ENCODE measurements around the gene APLF.
"Not testable (repeated sequence)": the region's sequence is repeated elsewhere in the genome, so short reads cannot be mapped to it uniquely, and the experiment has no call there.

APLF gene

DNA sequence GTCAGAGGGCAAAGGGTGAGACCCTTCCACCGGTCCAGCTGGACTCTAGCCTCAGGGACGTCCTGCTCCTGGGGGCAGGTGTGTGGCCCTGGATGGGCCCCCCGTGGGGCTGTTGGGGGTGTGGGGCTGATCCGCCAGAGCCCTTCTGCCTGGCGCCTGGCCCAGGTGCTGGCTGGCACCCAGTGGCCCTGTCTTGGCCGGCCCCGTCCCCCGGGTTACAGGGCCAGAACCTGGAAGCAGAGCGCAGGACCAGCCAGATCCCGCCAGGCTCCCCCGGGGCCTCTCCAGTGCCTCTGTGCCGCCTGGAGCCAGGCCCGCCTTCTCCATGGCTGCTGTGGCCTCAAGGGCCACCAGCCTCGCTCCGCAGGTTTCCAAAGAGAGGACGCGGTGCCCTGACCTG, 62.3 kb downstream of the APLF start:
- not testable (repeated sequence) for DNase-seq (ENCODE audit: low spot score)

GRCh38 chr2:68536000-68536399, 68.6 kb downstream of the APLF start:
- no peak for DNase-seq (ENCODE audit: low spot score)

- DNase-seq (ENCODE audit: low spot score) = no peak
Observed at GRCh38 chr2:68537011-68537410, 69.6 kb downstream of the APLF start.

DNA sequence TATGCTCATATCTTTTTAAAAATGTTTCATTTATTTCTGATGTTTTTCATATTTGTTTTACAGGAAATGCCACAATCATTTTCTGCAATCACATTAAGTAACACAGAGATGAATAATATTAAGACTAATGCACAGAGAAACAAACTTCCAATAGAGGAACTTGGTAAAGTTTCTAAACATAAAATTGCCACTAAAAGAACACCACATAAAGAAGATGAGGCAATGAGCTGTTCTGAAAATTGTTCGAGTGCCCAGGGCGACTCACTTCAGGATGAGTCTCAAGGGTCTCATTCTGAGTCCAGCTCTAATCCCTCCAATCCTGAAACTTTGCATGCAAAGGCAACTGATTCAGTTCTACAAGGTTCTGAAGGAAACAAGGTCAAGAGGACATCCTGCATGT, 70.4 kb downstream of the APLF start:
- DNase-seq (ENCODE audit: low spot score) = no peak

GRCh38 chr2:68544811-68545210, 77.4 kb downstream of the APLF start:
- no peak for DNase-seq (ENCODE audit: low spot score)

DNA sequence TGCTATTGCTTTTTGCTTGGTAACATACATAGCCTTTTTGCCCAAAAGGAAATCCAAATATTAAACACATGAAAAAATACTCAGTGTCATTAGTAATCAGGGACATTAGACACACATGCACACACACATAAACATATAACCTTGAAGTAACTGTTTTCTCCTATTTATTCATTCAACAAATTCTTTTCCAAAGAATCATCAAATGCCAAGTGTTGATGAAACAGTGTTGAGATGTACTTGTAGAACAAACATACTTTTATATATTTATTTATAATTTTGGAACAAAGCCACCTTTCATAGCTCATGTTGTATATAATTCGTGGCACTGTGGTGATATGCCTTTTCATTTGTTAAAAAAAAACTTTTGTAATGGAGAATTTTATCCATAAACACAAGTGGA, 81.0 kb downstream of the APLF start:
- no peak for DNase-seq (ENCODE audit: low spot score)

GRCh38 chr2:68553098-68553497, 85.7 kb downstream of the APLF start:
- no peak for DNase-seq (ENCODE audit: low spot score)

- not testable (repeated sequence) for DNase-seq (ENCODE audit: low spot score)
Observed at GRCh38 chr2:68555425-68556206, 88.2 kb downstream of the APLF start.

DNA sequence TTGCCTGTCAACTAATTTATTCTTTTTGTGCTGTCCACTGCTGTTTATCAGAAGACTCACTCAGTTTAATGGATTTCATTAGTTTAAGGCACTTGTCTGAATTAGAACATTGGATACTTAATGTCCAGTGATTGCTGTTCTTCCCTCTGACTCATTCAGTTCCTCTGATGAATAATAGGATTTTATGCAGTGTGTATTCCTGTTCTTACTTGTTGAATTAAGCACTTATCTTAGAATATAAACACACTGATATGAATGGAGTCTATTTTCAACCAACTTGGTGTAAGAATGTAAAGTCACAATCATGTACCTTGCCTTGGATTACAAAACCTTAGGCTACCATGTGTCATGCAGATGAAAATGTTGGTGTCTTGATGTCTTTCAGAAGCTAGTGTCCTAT, 89.0 kb downstream of the APLF start:
- DNase-seq (ENCODE audit: low spot score) = no peak

GRCh38 chr2:68558576-68558975, 91.2 kb downstream of the APLF start:
- no peak for DNase-seq (ENCODE audit: low spot score)

DNA sequence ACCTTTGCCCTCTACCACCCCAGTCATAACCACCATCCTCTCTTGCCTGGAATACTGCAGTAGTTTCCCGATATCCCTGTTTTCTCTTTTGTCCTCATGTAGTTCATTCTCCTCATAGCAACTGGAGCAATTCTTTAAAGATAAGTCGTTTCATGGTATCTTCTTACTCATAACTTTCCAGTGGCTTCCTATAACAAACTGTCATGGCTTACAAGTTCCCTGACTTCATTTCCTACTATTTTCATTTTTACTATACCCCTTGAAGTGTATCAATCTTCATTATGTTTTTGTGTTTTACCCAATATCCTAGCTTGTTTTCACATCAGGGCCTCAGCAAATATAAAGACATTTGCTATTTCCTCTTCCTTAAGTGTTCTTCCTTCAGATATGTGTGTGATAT, 92.3 kb downstream of the APLF start:
- DNase-seq (ENCODE audit: low spot score) = no peak

- DNase-seq (ENCODE audit: low spot score) = no peak
Observed at GRCh38 chr2:68560545-68560944, 93.2 kb downstream of the APLF start.

DNA sequence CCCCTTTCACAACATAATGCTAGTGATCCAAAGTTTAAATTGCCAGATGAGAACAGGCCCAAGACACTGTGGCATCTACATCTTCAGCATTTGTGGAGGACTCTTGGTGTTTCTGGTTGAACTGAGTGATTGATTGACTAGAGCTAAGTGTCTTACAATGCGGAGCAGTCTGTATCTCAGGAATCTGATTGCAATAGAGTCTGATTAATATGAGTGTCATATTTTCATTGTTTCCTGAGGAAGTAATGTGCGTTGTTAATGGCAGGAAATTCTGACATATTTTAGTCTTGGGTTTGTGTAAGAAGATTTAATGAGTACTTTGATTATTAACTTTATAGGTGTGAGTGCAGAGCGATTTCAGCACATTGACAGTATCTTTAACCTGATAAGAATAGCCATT, 94.0 kb downstream of the APLF start:
- no peak for DNase-seq (ENCODE audit: low spot score)

DNA sequence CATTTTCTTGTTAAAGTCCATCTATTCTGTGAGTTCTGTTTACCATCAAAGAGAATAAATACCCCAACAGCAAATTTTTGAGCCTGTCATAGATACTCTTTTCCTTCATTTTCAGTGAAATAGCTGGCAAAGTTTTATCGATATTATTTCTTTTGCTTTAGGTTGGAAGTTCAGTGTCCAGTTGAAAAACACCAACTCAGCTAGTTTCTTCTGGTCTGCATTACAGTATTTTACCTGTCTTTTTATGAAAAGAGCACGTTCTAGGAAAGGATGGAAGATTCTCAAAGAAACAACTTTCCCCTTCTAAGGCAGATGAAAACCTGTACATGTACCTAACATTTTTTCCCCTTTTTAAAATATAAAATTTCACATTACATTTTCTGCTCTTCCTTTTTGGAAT, 95.5 kb downstream of the APLF start:
- no peak for DNase-seq (ENCODE audit: low spot score)

- DNase-seq (ENCODE audit: low spot score) = no peak
Observed at GRCh38 chr2:68564426-68564825, 97.0 kb downstream of the APLF start.

GRCh38 chr2:68565273-68565672, 97.9 kb downstream of the APLF start:
- no peak for DNase-seq (ENCODE audit: low spot score)

GRCh38 chr2:68565858-68566257, 98.5 kb downstream of the APLF start:
- no peak for DNase-seq (ENCODE audit: low spot score)

DNA sequence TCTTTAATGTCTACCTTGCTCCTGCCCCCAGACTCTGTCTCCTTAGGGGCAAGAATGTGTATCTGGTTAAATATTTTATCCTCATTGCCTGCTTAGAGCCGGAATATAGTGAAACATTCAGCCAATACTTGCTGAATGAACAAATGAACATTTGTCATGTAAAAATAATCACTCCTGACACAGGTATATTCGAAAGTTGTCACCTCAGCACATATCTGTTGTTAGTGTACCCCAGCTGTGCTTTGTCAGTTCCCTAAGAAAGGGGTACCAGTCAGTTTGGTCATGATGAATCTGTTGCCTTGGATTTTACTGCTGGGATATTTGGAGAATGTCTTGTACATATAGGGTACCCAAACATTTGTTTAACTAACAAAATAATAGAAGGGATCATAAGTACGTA, 99.0 kb downstream of the APLF start:
- no peak for DNase-seq (ENCODE audit: low spot score)

DNA sequence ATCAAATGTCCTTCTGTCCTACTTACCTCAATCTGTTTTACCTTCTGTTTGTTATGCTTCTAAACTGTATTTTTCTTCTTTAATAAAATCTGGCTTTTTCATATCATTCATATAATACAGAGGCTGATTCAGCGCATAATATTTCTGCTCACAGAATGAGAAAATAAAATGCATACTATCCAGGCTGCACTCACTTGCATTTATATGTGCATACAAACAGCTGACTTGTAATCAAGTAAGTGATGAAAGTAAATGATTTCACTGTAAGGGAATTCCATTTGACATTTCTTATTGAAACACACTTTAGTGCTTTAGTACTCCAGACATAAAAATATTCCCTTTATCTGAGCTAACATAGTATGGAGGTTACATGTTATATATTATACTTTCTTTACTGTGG, 100.7 kb downstream of the APLF start:
- DNase-seq (ENCODE audit: low spot score) = no peak

GRCh38 chr2:68569604-68570003, 102.2 kb downstream of the APLF start:
- no peak for DNase-seq (ENCODE audit: low spot score)

- not testable (repeated sequence) for DNase-seq (ENCODE audit: low spot score)
Observed at GRCh38 chr2:68570434-68570833, 103.0 kb downstream of the APLF start.

- DNase-seq (ENCODE audit: low spot score) = no peak
Observed at GRCh38 chr2:68574202-68574791, 106.9 kb downstream of the APLF start.

DNA sequence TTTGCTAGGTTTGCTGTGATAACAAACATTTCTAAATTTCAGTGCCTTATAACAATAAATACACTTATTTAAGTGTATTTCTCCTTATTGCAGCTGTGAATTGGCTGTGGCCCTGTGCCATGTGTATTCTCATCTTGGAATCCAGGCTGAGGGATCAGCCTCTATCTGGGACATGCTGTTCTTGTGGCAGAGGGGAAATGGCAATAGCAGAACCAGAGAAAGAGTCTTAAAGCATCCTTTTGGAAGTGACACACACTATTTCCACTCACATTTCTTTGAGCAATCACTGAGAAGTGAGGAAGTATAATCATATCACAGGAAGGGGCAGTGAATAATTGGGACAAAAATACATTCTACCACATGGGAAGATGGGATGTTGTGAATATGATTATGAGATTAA, 109.8 kb downstream of the APLF start:
- no peak for DNase-seq (ENCODE audit: low spot score)

DNA sequence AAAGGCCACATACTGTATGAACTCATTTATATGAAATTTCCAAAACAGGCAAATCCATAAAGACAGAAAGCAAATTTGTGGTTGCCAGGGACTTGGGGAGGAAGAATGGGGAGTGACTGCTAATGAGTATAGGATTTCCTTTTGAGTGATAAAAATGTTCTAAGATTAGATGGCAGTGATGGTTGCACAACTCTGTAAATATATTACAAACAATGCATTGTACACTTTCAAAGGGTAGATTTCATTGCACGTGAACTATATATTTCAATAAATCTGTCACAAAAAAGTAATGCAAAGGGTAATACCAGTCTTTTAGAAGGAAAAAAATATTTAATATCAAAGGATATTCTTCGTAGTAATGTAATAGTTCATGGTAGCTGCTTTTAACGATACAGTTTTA, 112.3 kb downstream of the APLF start:
- no peak for DNase-seq (ENCODE audit: low spot score)

Measured in CD4-positive, alpha-beta T cell treated with Interleukin-6 at 100 ng/mL for 8 hours (primary cell).